Measurements from ENCODE around the gene RMDN3.

DNA sequence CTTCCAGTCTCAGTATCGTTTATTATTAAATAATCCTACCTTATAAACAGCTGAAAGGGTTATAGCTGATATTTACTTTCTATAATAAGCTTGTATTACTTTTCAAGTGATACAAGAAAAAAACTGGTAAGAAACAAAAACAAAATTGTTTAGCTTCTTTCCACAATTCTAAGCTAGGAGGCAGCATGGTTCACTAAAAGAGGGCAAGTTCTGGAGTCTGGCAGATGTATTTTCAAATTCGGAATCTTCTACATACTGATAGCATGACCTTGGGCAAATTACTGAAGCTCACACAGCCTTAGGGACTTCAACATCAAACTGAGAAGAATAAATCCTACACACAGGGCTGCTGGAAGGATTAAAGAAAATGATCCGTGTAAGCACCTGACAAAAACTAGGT lies 30.1 kb upstream of the RMDN3 start:
- TF ChIP-seq YY1 (IDR thresholded peaks at IDR 0.05), result no peak
- TF ChIP-seq, protein P1, sequence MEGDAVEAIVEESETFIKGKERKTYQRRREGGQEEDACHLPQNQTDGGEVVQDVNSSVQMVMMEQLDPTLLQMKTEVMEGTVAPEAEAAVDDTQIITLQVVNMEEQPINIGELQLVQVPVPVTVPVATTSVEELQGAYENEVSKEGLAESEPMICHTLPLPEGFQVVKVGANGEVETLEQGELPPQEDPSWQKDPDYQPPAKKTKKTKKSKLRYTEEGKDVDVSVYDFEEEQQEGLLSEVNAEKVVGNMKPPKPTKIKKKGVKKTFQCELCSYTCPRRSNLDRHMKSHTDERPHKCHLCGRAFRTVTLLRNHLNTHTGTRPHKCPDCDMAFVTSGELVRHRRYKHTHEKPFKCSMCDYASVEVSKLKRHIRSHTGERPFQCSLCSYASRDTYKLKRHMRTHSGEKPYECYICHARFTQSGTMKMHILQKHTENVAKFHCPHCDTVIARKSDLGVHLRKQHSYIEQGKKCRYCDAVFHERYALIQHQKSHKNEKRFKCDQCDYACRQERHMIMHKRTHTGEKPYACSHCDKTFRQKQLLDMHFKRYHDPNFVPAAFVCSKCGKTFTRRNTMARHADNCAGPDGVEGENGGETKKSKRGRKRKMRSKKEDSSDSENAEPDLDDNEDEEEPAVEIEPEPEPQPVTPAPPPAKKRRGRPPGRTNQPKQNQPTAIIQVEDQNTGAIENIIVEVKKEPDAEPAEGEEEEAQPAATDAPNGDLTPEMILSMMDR (IDR thresholded peaks at IDR 0.05; ENCODE audit: low read depth, low read length, missing input control), result no peak
- TF ChIP-seq, protein P2, sequence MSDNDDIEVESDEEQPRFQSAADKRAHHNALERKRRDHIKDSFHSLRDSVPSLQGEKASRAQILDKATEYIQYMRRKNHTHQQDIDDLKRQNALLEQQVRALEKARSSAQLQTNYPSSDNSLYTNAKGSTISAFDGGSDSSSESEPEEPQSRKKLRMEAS (IDR thresholded peaks at IDR 0.05), result no peak
- no peak for TF ChIP-seq SP1 (IDR thresholded peaks at IDR 0.05)
- TF ChIP-seq EGR1 (IDR thresholded peaks at IDR 0.05; ENCODE audit: low read depth in 2 of 2), result no peak
- no peak for TF ChIP-seq GABPA (IDR thresholded peaks at IDR 0.05 in 1 of 2, conservative IDR thresholded peaks at IDR 0.05 in 1 of 2)
- no peak for TF ChIP-seq TAF1 (conservative IDR thresholded peaks at IDR 0.05)
- TF ChIP-seq, protein P3, sequence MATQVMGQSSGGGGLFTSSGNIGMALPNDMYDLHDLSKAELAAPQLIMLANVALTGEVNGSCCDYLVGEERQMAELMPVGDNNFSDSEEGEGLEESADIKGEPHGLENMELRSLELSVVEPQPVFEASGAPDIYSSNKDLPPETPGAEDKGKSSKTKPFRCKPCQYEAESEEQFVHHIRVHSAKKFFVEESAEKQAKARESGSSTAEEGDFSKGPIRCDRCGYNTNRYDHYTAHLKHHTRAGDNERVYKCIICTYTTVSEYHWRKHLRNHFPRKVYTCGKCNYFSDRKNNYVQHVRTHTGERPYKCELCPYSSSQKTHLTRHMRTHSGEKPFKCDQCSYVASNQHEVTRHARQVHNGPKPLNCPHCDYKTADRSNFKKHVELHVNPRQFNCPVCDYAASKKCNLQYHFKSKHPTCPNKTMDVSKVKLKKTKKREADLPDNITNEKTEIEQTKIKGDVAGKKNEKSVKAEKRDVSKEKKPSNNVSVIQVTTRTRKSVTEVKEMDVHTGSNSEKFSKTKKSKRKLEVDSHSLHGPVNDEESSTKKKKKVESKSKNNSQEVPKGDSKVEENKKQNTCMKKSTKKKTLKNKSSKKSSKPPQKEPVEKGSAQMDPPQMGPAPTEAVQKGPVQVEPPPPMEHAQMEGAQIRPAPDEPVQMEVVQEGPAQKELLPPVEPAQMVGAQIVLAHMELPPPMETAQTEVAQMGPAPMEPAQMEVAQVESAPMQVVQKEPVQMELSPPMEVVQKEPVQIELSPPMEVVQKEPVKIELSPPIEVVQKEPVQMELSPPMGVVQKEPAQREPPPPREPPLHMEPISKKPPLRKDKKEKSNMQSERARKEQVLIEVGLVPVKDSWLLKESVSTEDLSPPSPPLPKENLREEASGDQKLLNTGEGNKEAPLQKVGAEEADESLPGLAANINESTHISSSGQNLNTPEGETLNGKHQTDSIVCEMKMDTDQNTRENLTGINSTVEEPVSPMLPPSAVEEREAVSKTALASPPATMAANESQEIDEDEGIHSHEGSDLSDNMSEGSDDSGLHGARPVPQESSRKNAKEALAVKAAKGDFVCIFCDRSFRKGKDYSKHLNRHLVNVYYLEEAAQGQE (IDR thresholded peaks at IDR 0.05), result no peak
